T-helper 17 cell (primary cell): ENCODE data around the gene SNAP23. TPM values are rescaled to one million over a fixed set of nuclear protein-coding genes. Genes with fewer than 3 reads are reported as not detected.
A peak's percentile ranks its signal among the peaks of the same experiment; 100 is the strongest.

Experiments used
- ATAC-seq: fragments of 150-1000 bp; cut with Tn5 transposase; 2 replicates; pipeline ENCODE4 v1.10.0; 2021; ENCODE audit warnings: mild to moderate bottlenecking, moderate library complexity
- DNase-seq, 3 donors: peaks; one replicate each; pipeline versions ENCODE4 v3.0.0 to v3.0.0-alpha.2; 2020 to 2021
- H3K9me3 ChIP-seq: one replicate; pipeline ENCODE4 v1.7.0; 2013; ENCODE audit warnings: low read length, mild to moderate bottlenecking; ENCODE audit not compliant: control insufficient read depth, poor library complexity, severe bottlenecking
- H3K27ac Mint-ChIP-seq: one replicate; pipeline ENCODE4 v1.8.0; 2022; ENCODE audit warnings: mild to moderate bottlenecking, moderate library complexity, mixed read lengths
- H3K27me3 Mint-ChIP-seq: one replicate; pipeline ENCODE4 v1.8.0; 2022; ENCODE audit warnings: mixed read lengths
- H3K36me3 Mint-ChIP-seq: one replicate; pipeline ENCODE4 v1.8.0; 2022; ENCODE audit warnings: low read depth, mixed read lengths
- H3K4me1 Mint-ChIP-seq: one replicate; pipeline ENCODE4 v1.8.0; 2022; ENCODE audit warnings: mild to moderate bottlenecking, mixed read lengths
- H3K4me3 Mint-ChIP-seq: one replicate; pipeline ENCODE4 v1.8.0; 2022; ENCODE audit warnings: mild to moderate bottlenecking, moderate library complexity, mixed read lengths
- total RNA-seq, 4 donors: library from RNA in 2 of 4; stranded (reverse) in 2 of 4; gene quantifications; one replicate each; pipeline ENCODE4 v1.2.3 and lab custom pipeline; 2022 to 2026

The SNAP23 gene
- total RNA-seq (10 to 100 TPM; 52.6 to 80.7 TPM), total RNA-seq (lab: John Stamatoyannopoulos, UW) (55.6 to 94.6 reads per million in 2 donors)

DNA sequence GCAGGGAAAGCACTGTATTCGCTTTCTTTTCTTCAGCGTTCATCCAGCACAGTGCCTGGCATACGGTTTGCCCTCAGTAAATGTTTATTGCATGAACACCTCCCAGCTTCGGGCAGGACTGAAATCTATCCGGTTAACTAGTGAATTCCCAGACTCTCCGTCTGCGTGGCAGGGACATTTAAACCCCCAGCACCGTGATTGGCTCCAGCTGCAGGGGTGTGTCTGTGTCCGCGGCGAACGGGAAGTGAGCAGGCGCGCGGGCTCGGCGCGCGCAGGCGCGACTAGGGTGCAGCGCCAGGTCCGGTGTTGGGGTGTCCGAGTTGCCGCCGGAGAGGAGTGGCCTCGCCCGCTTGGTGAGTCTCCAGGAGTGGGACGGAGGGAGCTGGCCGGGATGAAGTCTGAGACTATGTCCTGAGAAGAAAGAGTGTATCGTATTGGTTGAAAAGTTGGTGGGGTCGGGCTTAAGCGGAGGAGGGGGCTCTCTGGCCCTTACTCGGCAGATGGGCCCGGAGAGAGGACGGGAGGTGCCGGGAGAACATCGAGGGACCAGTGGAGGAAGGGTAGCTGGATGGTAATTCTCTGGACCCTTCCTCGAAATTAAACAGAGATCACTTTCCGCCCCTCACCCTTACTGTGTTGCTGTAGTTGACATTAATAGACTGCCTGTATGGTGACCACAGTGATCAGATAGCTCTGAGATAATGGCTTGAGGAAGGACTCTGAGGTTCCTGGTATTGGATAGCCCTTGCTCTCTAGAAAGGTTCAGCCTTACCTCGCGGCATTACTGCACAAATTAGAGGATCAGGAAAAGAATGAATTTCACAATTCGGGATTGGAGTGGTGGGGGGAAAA, at the start of gene SNAP23:
Gene SNAP23, plus strand, starts transcription at position 274 of the 852 bp plus-strand sequence. CDS start 16,213 bp downstream, outside the sequence.
- no peaks in the 10 kb centered on the region for H3K27me3 Mint-ChIP-seq
- H3K9me3 ChIP-seq: no peaks in the 10 kb centered on the region
- peaks cover 50% of the 10 kb centered on the region for H3K4me1 Mint-ChIP-seq
- H3K27ac Mint-ChIP-seq: peak within 1 kb of the TSS; percentile 97
- ATAC-seq (peak; percentile 93), DNase-seq (peak; percentile 66 to 75 (median 75))
- peaks cover 8% of the 10 kb centered on the region for H3K36me3 Mint-ChIP-seq
- peak within 1 kb of the TSS; percentile 100 for H3K4me3 Mint-ChIP-seq

DNA sequence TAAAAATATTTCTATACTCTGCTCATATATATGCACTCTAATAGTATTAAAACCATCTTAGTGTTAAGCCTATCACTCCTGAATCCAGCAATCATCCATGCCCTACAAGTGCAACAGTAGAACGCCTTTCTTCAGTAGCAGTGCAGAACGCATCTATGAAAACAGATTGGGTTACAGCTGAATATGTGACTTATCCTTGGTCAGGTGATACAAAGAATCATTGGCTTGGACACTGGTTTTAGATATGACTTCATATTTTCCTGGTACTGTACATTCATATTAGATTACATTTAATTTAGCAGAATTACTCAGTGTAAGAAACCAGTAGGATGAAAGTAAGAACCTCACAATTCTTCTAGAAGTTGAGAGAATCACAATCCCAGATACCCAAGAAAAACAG, 47.8 kb upstream of the SNAP23 start:
- H3K36me3 Mint-ChIP-seq: peaks cover 15% of the 10 kb centered on the region
- peaks cover 12% of the 10 kb centered on the region for H3K4me1 Mint-ChIP-seq
- no peaks in the 10 kb centered on the region for H3K27me3 Mint-ChIP-seq
- ATAC-seq (no peak), DNase-seq (no peak)
- no peak overlapping the region for H3K27ac Mint-ChIP-seq
- H3K4me3 Mint-ChIP-seq: no peak overlapping the region
- no peaks in the 10 kb centered on the region for H3K9me3 ChIP-seq

DNA sequence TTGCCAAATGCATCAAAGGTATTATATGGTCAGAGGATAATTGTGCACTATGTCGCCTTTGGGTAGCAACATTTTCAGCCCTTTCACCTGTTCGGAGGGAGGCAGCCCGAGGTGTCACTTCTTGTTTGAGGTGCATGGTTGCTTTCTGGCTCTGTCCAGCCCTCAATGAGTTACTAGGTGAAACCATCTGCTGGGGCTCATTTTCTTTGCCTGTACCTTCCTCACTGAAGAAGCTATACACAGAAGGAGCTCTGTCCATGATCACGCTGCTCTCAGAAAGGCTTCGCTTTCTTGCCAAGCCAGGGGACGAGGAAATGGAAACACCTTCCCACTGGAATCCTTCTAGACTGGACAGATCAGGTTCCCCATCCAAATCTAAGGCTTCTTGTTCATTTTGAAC, 47.2 kb upstream of the SNAP23 start:
- peaks cover 15% of the 10 kb centered on the region for H3K36me3 Mint-ChIP-seq
- no peak overlapping the region for H3K27ac Mint-ChIP-seq
- no peaks in the 10 kb centered on the region for H3K9me3 ChIP-seq
- ATAC-seq (no peak), DNase-seq (no peak)
- no peaks in the 10 kb centered on the region for H3K27me3 Mint-ChIP-seq
- no peak overlapping the region for H3K4me3 Mint-ChIP-seq
- H3K4me1 Mint-ChIP-seq: peaks cover 12% of the 10 kb centered on the region

DNA sequence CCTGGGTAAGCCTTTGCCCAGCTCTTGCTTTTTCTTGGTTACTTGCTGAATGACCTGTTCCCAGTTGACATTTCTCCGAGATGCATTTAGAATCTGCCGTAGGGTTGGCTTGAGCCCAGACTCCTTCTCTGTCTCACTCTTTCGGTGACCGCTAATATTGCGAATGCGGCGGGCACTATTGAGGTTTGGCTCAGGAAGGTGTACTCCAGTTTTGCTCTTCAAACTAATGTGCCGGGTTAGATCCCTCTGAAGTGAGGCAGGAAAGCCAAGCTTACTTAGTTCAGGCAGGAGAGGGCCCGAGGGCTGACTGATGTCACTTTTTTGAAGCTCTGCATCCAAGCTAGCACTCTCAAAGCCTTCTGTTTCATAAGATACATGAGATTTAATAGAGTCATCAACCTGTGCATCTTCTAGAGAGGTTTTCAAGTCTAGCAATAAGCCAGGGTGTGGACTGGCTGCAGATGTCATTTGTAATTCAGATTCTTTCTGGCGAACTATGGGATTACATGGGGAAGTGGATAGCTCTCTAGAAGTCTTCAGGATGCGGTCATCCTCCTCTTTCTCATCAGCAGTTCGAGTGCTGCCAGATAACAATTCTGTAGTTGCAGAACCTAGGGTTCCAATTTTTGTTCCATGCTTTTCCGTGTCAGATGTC, 45.5 kb upstream of the SNAP23 start:
- Mint-ChIP-seq H3K36me3 (peaks cover 15% of the 10 kb centered on the region), H3K4me1 (peaks cover 12% of the 10 kb centered on the region), H3K4me3 (no peak overlapping the region), H3K27me3 (no peaks in the 10 kb centered on the region), H3K27ac (no peak overlapping the region)
- no peaks in the 10 kb centered on the region for H3K9me3 ChIP-seq
- ATAC-seq (no peak), DNase-seq (no peak)

DNA sequence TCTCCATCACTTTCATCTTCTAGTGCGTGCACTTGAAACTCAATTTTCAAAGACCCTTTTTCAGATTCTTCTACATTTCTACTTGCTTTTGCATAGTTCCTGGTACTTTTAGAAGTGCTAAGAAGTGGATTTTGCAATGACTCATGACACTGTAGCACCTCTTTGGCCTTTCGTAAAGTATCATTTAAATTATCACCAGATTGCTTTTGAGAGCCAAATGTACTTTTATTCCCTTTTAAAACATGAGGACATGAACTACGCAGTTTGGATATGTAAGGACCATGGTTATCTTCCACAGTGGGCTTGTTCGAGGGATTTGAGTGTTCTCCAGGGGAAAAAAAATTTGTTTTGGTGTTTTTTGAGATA, 45.0 kb upstream of the SNAP23 start:
- no peak overlapping the region for H3K27ac Mint-ChIP-seq
- DNase-seq (no peak), ATAC-seq (no peak)
- no peaks in the 10 kb centered on the region for H3K9me3 ChIP-seq
- no peak overlapping the region for H3K4me3 Mint-ChIP-seq
- no peaks in the 10 kb centered on the region for H3K27me3 Mint-ChIP-seq
- H3K36me3 Mint-ChIP-seq: peaks cover 15% of the 10 kb centered on the region
- peaks cover 10% of the 10 kb centered on the region for H3K4me1 Mint-ChIP-seq

DNA sequence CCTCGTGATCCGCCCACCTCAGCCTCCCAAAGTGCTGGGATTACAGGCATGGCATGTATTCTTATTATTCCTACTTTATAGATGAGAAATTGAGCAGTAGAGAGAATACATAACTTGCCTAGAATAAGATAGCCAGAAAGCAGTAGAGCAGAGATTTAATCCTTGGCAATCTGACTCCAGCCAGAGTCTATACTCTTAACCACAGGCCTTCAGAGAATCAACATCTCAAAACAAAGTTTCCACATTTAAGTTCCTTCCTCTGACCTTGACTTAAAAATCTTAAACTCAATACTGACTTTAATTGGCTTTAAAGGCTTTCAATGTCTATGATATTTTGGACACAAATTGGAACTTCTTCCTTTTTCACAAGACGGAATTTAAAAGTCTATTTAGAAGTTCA, 41.6 kb upstream of the SNAP23 start:
- H3K4me3 Mint-ChIP-seq: no peak overlapping the region
- DNase-seq (no peak), ATAC-seq (no peak)
- no peaks in the 10 kb centered on the region for H3K27me3 Mint-ChIP-seq
- H3K9me3 ChIP-seq: no peaks in the 10 kb centered on the region
- H3K27ac Mint-ChIP-seq: no peak overlapping the region
- H3K36me3 Mint-ChIP-seq: peaks cover 12% of the 10 kb centered on the region
- H3K4me1 Mint-ChIP-seq: peaks cover 17% of the 10 kb centered on the region

DNA sequence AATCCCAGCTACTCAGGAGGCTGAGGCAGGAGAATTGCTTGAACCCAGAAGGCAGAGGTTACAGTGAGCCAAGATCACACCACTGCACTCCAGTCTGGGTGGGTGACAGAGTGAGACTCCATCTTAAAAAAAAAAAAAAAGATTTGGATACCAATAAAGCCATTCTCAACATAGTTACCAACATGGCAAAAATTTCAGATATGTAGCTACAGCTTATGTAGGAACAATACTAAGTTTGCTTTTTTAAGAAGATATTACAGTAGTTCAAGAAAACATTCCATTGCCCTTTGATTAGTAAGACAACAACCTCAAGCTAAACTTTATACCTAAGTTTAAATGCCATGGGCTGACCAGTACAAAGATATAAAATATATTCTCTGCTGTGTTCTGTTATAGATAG, 38.9 kb upstream of the SNAP23 start:
- peaks cover 3% of the 10 kb centered on the region for H3K36me3 Mint-ChIP-seq
- H3K27me3 Mint-ChIP-seq: no peaks in the 10 kb centered on the region
- peaks cover 14% of the 10 kb centered on the region for H3K4me1 Mint-ChIP-seq
- no peak overlapping the region for H3K27ac Mint-ChIP-seq
- no peaks in the 10 kb centered on the region for H3K9me3 ChIP-seq
- H3K4me3 Mint-ChIP-seq: no peak overlapping the region
- DNase-seq: no peak
- no peak for ATAC-seq

DNA sequence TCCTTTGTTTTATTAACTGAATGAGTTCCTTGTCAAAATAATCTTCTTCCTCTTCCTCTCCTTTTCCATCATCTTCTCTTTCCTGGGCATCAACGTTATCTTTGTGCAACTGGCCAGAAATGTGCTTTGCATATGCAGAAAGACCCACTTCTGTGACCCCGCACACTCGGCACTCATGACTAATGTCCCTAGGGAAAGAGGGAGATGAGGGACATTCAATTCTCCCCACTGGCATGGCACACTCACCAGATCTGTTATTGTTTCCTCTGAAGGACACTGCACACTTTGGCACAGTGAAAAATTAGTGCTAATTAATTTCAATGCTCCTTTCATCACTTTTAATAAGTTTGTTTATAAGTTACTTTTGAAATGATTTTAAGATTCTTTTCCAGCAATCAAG, 38.5 kb upstream of the SNAP23 start:
- H3K9me3 ChIP-seq: no peaks in the 10 kb centered on the region
- Mint-ChIP-seq H3K27ac (no peak overlapping the region), H3K36me3 (no peaks in the 10 kb centered on the region), H3K4me3 (no peak overlapping the region), H3K4me1 (peaks cover 14% of the 10 kb centered on the region), H3K27me3 (no peaks in the 10 kb centered on the region)
- DNase-seq: no peak
- no peak for ATAC-seq

DNA sequence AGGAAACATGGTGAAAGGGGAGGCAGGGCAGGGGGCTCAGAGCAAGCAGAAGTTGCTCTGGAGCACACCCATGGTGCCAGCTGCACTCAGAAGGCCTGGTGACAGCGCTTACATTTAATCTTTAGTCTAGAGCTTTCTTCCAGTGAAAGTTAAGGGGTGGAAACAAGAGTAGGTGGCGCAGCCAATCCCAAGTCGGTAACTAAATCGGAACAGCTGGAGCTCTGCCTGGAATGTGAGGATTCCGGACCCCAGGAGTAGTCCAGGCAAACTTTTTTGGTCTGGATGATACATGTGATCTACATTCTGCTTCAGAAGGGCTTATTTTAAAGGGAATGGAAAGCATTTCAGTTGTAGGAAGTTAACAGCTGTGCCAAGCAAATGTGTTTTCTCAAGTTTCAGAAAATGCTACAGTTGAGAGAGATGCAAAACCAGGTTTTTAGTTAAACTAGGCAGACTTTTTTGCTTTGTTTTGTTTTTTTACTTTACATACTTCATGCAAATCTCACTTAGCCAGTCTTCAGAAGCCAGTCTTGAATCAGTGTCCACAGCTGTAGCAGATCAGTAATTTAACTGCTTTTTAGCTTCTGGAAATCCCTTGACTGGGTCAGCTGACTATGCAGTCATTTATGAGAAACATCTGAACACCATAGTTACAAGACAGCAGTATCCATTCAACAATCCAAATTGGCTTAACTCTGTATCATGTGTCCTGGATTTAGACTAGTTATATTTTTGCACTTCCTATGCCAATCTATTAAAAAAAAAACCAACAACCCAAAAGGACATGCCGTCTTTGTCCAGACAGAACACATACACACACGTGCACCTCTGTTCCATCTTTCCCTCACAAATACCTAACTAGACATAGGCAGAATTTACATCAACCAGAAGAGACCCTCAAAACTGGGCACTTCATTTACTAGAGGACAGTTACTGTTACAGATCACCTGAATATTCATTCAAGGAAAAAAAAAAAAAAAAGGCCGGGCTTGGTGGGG, 37.7 kb upstream of the SNAP23 start:
- Mint-ChIP-seq H3K36me3 (no peaks in the 10 kb centered on the region), H3K27ac (no peak overlapping the region), H3K4me3 (no peak overlapping the region), H3K4me1 (peaks cover 14% of the 10 kb centered on the region), H3K27me3 (no peaks in the 10 kb centered on the region)
- DNase-seq (no peak), ATAC-seq (peak; percentile 25)
- H3K9me3 ChIP-seq: no peaks in the 10 kb centered on the region

DNA sequence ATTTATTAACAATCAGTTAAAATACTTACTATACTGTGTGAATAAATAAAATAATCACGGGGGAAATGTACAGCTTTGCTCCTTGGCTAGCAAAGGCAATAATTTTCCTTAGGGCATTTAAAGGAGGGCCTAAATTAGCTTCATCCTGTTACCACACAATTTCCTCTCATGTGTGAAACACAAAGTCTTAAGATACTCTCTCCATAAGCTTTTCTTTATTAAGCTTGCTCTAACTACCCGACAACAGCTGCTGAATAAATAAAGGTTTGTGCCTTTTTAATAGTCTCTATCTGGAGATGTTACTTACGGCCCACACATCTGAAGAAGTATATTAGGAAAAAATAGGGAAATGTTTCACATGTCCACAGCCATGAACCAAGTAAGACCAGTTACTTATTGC, 34.2 kb upstream of the SNAP23 start:
- DNase-seq (no peak), ATAC-seq (no peak)
- Mint-ChIP-seq H3K36me3 (peaks cover 3% of the 10 kb centered on the region), H3K27ac (no peak overlapping the region), H3K27me3 (no peaks in the 10 kb centered on the region), H3K4me3 (no peak overlapping the region), H3K4me1 (peaks cover 14% of the 10 kb centered on the region)
- H3K9me3 ChIP-seq: no peaks in the 10 kb centered on the region

DNA sequence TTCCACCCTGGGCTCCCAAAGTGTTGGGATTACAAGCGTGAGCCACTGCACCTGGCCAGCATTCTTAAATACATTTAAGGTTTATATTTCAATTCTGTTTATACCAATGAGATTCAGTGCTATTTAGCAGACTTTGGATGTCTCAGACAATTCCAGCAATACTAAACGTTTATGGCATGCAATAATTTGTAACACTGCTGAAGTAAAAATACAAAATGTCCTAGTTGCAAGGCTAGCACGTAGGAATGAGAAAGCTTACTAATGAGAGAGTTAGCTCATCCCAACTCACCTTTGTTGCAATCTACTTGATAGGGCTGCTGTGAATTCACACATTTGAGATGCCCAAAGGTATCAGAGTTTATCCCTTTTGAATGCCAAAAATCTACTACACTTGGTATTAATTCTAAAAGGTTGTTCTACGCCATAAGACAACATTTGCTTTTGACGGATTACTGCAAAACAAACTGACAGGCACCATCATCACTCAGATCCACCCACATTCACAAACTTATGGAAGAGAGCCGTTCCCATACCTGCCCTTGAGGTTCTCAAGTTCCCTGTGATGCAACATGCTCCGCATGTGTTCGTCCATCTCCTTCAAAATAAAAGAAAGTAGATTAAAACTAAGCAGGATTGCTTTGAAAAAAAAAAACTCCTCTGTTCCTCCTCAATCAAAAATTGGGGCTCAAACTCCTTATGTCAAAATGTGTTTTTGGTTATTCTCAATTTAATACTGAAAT, 29.7 kb upstream of the SNAP23 start:
- no peaks in the 10 kb centered on the region for H3K9me3 ChIP-seq
- Mint-ChIP-seq H3K36me3 (peaks cover 6% of the 10 kb centered on the region), H3K4me3 (no peak overlapping the region), H3K27ac (no peak overlapping the region), H3K27me3 (no peaks in the 10 kb centered on the region), H3K4me1 (no peaks in the 10 kb centered on the region)
- DNase-seq (no peak), ATAC-seq (no peak)

DNA sequence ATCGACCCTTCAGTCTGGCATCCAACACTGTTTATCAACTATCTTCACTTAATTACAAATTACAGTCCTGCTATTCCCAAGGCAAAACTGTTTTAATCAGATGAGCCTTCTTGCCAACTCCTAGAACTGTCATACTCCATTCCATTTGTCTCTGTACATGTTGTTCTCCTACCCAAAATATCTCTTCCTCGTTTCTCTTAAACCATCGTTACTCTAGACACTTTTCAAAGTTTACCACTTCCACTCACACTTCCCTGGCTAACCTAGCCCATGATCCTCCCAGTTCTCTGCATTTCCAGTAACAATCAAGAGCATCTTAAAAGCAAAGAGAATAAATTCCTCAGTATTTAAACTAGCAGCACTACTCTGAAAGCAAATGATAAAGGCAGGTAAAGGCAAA, 24.4 kb upstream of the SNAP23 start:
- Mint-ChIP-seq H3K4me3 (no peak overlapping the region), H3K36me3 (peaks cover 7% of the 10 kb centered on the region), H3K4me1 (peaks cover 11% of the 10 kb centered on the region), H3K27ac (peak overlapping the region; percentile 65), H3K27me3 (no peaks in the 10 kb centered on the region)
- ATAC-seq (no peak), DNase-seq (no peak)
- no peaks in the 10 kb centered on the region for H3K9me3 ChIP-seq
